ENCODE results near the gene ZNF134. TPM values are rescaled to one million over a fixed set of nuclear protein-coding genes. Genes with fewer than 3 reads are reported as not detected.

ZNF134 gene
- total RNA-seq, 2 experiments from 2014 or later: 7.7 to 11.1 TPM

DNA sequence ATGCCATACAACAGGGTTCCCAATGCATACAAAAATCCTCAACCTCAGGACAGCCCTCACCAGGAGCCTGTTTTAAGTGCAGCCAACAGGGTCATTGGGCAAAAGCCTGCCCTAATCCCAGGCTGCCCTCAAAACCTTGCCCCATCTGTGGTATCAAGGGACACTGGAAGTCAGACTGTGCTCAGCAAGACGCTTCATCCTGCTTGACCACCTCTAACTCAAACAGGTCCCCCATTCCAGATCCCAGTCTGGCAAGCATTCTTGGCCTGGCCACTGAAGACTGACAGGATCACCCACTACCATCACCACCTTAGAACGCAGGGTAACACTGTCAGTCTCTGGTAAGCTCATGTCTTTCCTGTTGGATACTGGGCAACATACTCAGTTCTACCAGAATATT lies 39.6 kb downstream of the ZNF134 start:
- H3K9me2 ChIP-seq (ENCODE audit: insufficient read depth, low read length): no peaks in the 10 kb centered on the region
- intact Hi-C loops (cut with micrococcal nuclease; ENCODE audit: unreplicated experiment): no loop called here
- H3K36me3 ChIP-seq (ENCODE audit: insufficient read depth, low read length): no peaks in the 10 kb centered on the region
- no peak overlapping the region for H2AFZ ChIP-seq (ENCODE audit: low read length)
- no TSS peak for BruUV-seq (replicated peaks)
- no peak overlapping the region for H3K4me2 ChIP-seq (ENCODE audit: low read length)
- TF ChIP-seq EZH2phosphoT487 (IDR thresholded peaks at IDR 0.05; ENCODE audit: borderline replicate concordance, low read depth, low read length): no peak
- TF ChIP-seq, protein P1, sequence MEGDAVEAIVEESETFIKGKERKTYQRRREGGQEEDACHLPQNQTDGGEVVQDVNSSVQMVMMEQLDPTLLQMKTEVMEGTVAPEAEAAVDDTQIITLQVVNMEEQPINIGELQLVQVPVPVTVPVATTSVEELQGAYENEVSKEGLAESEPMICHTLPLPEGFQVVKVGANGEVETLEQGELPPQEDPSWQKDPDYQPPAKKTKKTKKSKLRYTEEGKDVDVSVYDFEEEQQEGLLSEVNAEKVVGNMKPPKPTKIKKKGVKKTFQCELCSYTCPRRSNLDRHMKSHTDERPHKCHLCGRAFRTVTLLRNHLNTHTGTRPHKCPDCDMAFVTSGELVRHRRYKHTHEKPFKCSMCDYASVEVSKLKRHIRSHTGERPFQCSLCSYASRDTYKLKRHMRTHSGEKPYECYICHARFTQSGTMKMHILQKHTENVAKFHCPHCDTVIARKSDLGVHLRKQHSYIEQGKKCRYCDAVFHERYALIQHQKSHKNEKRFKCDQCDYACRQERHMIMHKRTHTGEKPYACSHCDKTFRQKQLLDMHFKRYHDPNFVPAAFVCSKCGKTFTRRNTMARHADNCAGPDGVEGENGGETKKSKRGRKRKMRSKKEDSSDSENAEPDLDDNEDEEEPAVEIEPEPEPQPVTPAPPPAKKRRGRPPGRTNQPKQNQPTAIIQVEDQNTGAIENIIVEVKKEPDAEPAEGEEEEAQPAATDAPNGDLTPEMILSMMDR (conservative IDR thresholded peaks at IDR 0.05; ENCODE audit: low read length): no peak
- no peak overlapping the region for H3K4me3 ChIP-seq (ENCODE audit: low read depth, low read length, poor library complexity, severe bottlenecking)
- CTCF ChIA-PET (ENCODE audit: unreplicated experiment): no interaction called here
- H3K9me3 ChIP-seq (ENCODE audit: low read length): no peaks in the 10 kb centered on the region
- no peaks in the 10 kb centered on the region for H3K4me1 ChIP-seq (ENCODE audit: insufficient read depth, low read length, poor library complexity, severe bottlenecking)
- POLR2A ChIA-PET: no interaction called here
- no peaks in the 10 kb centered on the region for H3K79me2 ChIP-seq (ENCODE audit: insufficient read depth, low read depth, low read length)
- no peaks in the 10 kb centered on the region for H4K20me1 ChIP-seq (ENCODE audit: insufficient read depth, low read length)
- H3K27ac ChIP-seq (ENCODE audit: low read depth, low read length, poor library complexity, severe bottlenecking): no peak overlapping the region
- no peak for DNase-seq (ENCODE audit: low spot score)

DNA sequence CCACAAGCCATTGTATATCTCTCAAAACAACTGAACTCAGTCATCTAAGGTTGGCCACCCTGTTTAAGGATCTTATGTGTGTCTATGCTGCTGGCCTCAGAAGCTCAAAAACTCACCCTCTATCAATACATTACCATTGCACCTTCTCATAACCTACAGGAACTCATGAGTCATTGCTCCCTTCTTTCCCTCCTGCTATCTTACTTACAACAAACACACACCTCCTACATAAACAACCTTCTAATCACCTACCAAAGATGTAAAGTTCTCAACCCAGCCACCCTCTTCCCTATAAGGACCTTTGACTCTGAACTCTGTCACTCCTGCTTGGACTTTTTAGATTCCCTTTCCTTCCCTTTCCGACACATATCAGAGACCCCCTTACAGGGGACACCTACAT lies 41.4 kb downstream of the ZNF134 start:
- ChIA-PET CTCF (ENCODE audit: unreplicated experiment) (no interaction called here), POLR2A (no interaction called here)
- Histone ChIP-seq H3K27ac (ENCODE audit: low read depth, low read length, poor library complexity, severe bottlenecking) (no peak overlapping the region), H3K79me2 (ENCODE audit: insufficient read depth, low read depth, low read length) (no peaks in the 10 kb centered on the region), H4K20me1 (ENCODE audit: insufficient read depth, low read length) (no peaks in the 10 kb centered on the region), H3K4me2 (ENCODE audit: low read length) (no peak overlapping the region), H3K4me1 (ENCODE audit: insufficient read depth, low read length, poor library complexity, severe bottlenecking) (no peaks in the 10 kb centered on the region), H3K36me3 (ENCODE audit: insufficient read depth, low read length) (no peaks in the 10 kb centered on the region), H3K9me3 (ENCODE audit: low read length) (no peaks in the 10 kb centered on the region), H3K9me2 (ENCODE audit: insufficient read depth, low read length) (no peaks in the 10 kb centered on the region), H3K4me3 (ENCODE audit: low read depth, low read length, poor library complexity, severe bottlenecking) (no peak overlapping the region), H2AFZ (ENCODE audit: low read length) (no peak overlapping the region)
- no peak for DNase-seq (ENCODE audit: low spot score)
- TF ChIP-seq, protein P1 (conservative IDR thresholded peaks at IDR 0.05; ENCODE audit: low read length): no peak
- TF ChIP-seq EZH2phosphoT487 (IDR thresholded peaks at IDR 0.05; ENCODE audit: borderline replicate concordance, low read depth, low read length): no peak
- intact Hi-C loops (cut with micrococcal nuclease; ENCODE audit: unreplicated experiment): no loop called here
- no TSS peak for BruUV-seq (replicated peaks)

DNA sequence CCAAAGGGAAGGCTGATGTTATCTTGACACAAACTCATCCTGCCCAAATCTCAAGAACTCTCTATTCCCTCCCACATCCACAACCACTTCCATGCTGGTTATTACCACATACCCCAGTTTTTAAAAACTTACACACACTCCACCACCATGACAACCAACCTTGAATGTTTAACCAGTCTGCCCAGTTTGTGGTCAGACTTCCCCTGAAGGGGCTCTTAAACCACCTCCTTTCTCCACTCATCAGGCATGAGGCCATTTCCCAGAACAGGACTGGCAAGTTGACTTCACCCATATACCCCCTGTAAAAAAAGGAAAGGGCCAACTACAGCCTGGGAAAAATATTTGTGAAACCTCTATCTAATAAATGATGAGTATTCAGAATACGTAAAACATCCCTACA lies 42.3 kb downstream of the ZNF134 start:
- TF ChIP-seq EZH2phosphoT487 (IDR thresholded peaks at IDR 0.05; ENCODE audit: borderline replicate concordance, low read depth, low read length): no peak
- TF ChIP-seq, protein P1 (conservative IDR thresholded peaks at IDR 0.05; ENCODE audit: low read length): no peak
- Histone ChIP-seq H3K9me3 (ENCODE audit: low read length) (no peaks in the 10 kb centered on the region), H3K79me2 (ENCODE audit: insufficient read depth, low read depth, low read length) (no peaks in the 10 kb centered on the region), H4K20me1 (ENCODE audit: insufficient read depth, low read length) (no peaks in the 10 kb centered on the region), H3K27ac (ENCODE audit: low read depth, low read length, poor library complexity, severe bottlenecking) (no peak overlapping the region), H3K4me2 (ENCODE audit: low read length) (no peak overlapping the region), H3K4me1 (ENCODE audit: insufficient read depth, low read length, poor library complexity, severe bottlenecking) (no peaks in the 10 kb centered on the region), H2AFZ (ENCODE audit: low read length) (no peak overlapping the region), H3K4me3 (ENCODE audit: low read depth, low read length, poor library complexity, severe bottlenecking) (no peak overlapping the region), H3K9me2 (ENCODE audit: insufficient read depth, low read length) (no peaks in the 10 kb centered on the region), H3K36me3 (ENCODE audit: insufficient read depth, low read length) (no peaks in the 10 kb centered on the region)
- no peak for DNase-seq (ENCODE audit: low spot score)
- intact Hi-C loops (cut with micrococcal nuclease; ENCODE audit: unreplicated experiment): no loop called here
- BruUV-seq (replicated peaks): no TSS peak
- ChIA-PET CTCF (ENCODE audit: unreplicated experiment) (no interaction called here), POLR2A (no interaction called here)

All from OCI-LY7 (cell line).